Upper lobe of right lung (tissue), 1 donor: ENCODE measurements around the gene CDK5R2. TPM values are rescaled to one million over a fixed set of nuclear protein-coding genes. Genes with fewer than 3 reads are reported as not detected.

Experiments used
- ATAC-seq: fragments of 200-7000 bp; cut with Tn5 transposase; one replicate; pipeline ENCODE4 v1.9.1; 2020; ENCODE audit warnings: mild to moderate bottlenecking, moderate library complexity
- DNase-seq: peaks from one replicate; pipeline ENCODE4 v3.0.0-alpha.2; 2020
- H3K27ac ChIP-seq: fragments of 200-600 bp; one replicate; pipeline ENCODE4 v1.8.0; 2022
- H3K27me3 ChIP-seq: fragments of 200-600 bp; one replicate; pipeline ENCODE4 v1.8.0; 2022; ENCODE audit warnings: mild to moderate bottlenecking
- H3K36me3 ChIP-seq: fragments of 200-600 bp; one replicate; pipeline ENCODE4 v1.8.0; 2022
- H3K4me1 ChIP-seq: fragments of 200-600 bp; one replicate; pipeline ENCODE4 v1.8.0; 2022
- H3K4me3 ChIP-seq: fragments of 200-600 bp; one replicate; pipeline ENCODE4 v1.8.0; 2022; ENCODE audit warnings: mild to moderate bottlenecking
- H3K9me3 ChIP-seq: fragments of 200-600 bp; one replicate; pipeline ENCODE4 v1.8.0; 2022
- CTCF ChIP-seq: fragments of 200-600 bp; IDR thresholded peaks from one replicate; pipeline ENCODE4 v1.8.0; 2022; ENCODE audit warnings: antibody characterized with exemption
- intact Hi-C: fragments of 100-400 bp; cut with DNase I; formaldehyde crosslinking; loops from one replicate; pipeline ENCODE4 v1.11.0; 2022
- total RNA-seq: library from RNA; stranded (reverse); fragmentation: NEBNext Ultra II Directional; extraction: Animal tissue kit (Norgen Biotek cat#: 25700); gene quantifications from one replicate; pipeline ENCODE4 v1.2.1, GENCODE V29; 2021
- donor health status: DM: no; HTN: yes; CAD: no; lungs with severe emphysema.

The CDK5R2 gene
- total RNA-seq, 1 donor from 2014 or later = not detected

GRCh38 chr2:218992196-218992595 lies 32.7 kb downstream of the CDK5R2 start:
- H3K4me3 ChIP-seq = no peak overlapping the region
- TF ChIP-seq CTCF = no peak
- intact Hi-C loops = no loop called here
- ATAC-seq (no peak), DNase-seq (peak; percentile 39)
- no peak overlapping the region for H3K27ac ChIP-seq
- peaks cover 98% of the 10 kb centered on the region for H3K27me3 ChIP-seq
- no peaks in the 10 kb centered on the region for H3K36me3 ChIP-seq
- no peaks in the 10 kb centered on the region for H3K9me3 ChIP-seq
- peaks cover 20% of the 10 kb centered on the region for H3K4me1 ChIP-seq

DNA sequence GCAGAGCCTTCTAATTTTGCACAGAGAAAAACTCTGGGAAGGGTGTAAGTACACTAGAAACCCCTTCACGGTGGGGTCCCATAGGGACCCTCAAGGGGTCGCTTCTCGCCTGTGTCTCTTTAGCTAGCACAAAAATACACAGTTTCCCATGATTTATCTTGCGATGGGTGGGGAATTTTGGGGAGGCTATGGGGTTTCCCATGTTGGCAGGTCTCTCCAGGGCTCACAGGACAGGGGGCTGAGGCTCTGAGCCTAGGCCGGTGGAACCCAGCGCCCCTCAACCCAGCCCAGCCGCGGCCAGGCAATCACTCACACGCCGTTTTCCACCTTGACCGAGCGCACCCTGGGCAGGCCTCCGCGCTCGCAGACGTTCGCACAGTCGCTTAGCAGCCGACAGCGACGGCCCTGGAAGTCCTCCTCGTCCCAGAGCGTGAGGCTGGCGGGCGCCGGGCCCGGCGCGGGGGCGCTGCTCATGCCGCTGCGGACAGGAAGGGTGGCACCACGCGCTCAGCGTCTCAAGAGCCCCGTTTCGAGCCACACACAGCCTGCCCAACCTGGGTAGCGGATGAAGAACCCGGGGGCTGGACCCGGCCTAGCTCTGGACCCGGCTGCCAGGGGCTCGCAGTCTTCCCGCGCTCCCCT lies 33.4 kb downstream of the CDK5R2 start:
- Histone ChIP-seq H3K4me3 (peak overlapping the region; percentile 35), H3K27me3 (peaks cover 92% of the 10 kb centered on the region)
- TF ChIP-seq CTCF = no peak

GRCh38 chr2:218993345-218994315 lies 34.2 kb downstream of the CDK5R2 start, which contains the start of gene CRYBA2:
TSS of gene CRYBA2 (minus strand) at chr2:218993422. CDS start at chr2:218993176, 246 bp downstream.
- H3K9me3 ChIP-seq = no peaks in the 10 kb centered on the region
- no peak for TF ChIP-seq CTCF
- no peaks in the 10 kb centered on the region for H3K36me3 ChIP-seq
- peaks cover 20% of the 10 kb centered on the region for H3K4me1 ChIP-seq
- intact Hi-C loops = no loop called here
- H3K27ac ChIP-seq = no peak within 1 kb of the TSS
- peaks cover 84% of the 10 kb centered on the region for H3K27me3 ChIP-seq
- ATAC-seq (peak; percentile 2), DNase-seq (peak; percentile 66)
- H3K4me3 ChIP-seq = peak within 1 kb of the TSS; percentile 35

More for the DNA sequence above, 33.4 kb downstream of the CDK5R2 start:
- Histone ChIP-seq H3K36me3 (no peaks in the 10 kb centered on the region), H3K9me3 (no peaks in the 10 kb centered on the region), H3K4me1 (peaks cover 20% of the 10 kb centered on the region), H3K27ac (no peak overlapping the region)
- DNase-seq (peak; percentile 66), ATAC-seq (no peak)
- intact Hi-C loops = no loop called here

DNA sequence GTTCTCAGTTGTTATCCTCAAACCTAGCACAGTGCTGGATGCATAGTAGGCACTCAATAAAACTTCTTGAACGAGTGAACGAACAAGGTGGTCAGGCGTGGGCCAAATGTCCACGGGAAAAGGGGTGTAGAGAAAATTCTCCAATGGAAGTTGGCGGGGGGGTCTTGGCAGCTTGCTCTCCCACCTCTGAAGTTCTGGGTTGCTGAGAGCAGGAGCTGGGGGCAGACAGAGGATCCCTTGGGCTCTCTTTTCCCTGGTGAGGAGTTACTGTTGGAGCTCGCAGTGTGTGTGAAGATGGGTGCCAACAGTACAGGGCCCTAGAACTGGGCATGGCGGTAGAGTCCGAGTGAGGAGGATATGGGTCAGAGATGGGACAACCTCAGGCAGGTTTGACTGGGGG lies 36.1 kb downstream of the CDK5R2 start:
- Histone ChIP-seq H3K27me3 (peaks cover 78% of the 10 kb centered on the region), H3K36me3 (no peaks in the 10 kb centered on the region), H3K4me1 (peaks cover 20% of the 10 kb centered on the region), H3K27ac (no peak overlapping the region), H3K4me3 (no peak overlapping the region), H3K9me3 (no peaks in the 10 kb centered on the region)
- intact Hi-C loops = no loop called here
- DNase-seq = no peak
- ATAC-seq = no peak
- no peak for TF ChIP-seq CTCF

- TF ChIP-seq CTCF = peak; percentile 90
- Histone ChIP-seq H3K4me1 (peaks cover 20% of the 10 kb centered on the region), H3K36me3 (no peaks in the 10 kb centered on the region), H3K27me3 (peaks cover 78% of the 10 kb centered on the region), H3K9me3 (no peaks in the 10 kb centered on the region), H3K4me3 (peak overlapping the region; percentile 44), H3K27ac (no peak overlapping the region)
- peak; percentile 94 for ATAC-seq
- DNase-seq = peak; percentile 94
- intact Hi-C loops = no loop called here
These were observed 36.7 kb downstream of the CDK5R2 start for GRCh38 chr2:218995972-218996711.
